HepG2 (cell line): ENCODE measurements around the gene SLC35B4. TPM values are rescaled to one million over a fixed set of nuclear protein-coding genes. Genes with fewer than 3 reads are reported as not detected.

Experiments used
- FOXA1 ChIP-seq, 2 experiments: fragments of 450-650 bp in 1 of 2; sonication (generic) in 1 of 2; formaldehyde crosslinking in 1 of 2; IDR thresholded peaks; 2 replicates each; pipeline versions ENCODE4 v1.4.0 to v1.6.1; 2016 to 2020; ENCODE audit warnings: missing genetic modification reagents in 1 of 2
- HMGXB4 ChIP-seq, 2 experiments: sonication (generic) in 1 of 2; formaldehyde crosslinking in 1 of 2; IDR thresholded peaks; 2 replicates each; pipeline versions ENCODE4 v1.4.0 to v1.6.1; 2018 to 2020; ENCODE audit warnings: missing genetic modification reagents in 2 of 2, borderline replicate concordance in 1 of 2, low read depth in 1 of 2, mild to moderate bottlenecking in 1 of 2, missing biosample characterization in 1 of 2
- PLRG1 ChIP-seq: fragments of 450-650 bp; conservative IDR thresholded peaks from 2 replicates; pipeline ENCODE4 v1.6.1; 2016
- SALL1 ChIP-seq: sonication (generic); formaldehyde crosslinking; IDR thresholded peaks from 2 replicates; pipeline ENCODE4 v1.8.0; 2022; ENCODE audit warnings: mild to moderate bottlenecking, missing genetic modification reagents
- SMC3 ChIP-seq: IDR thresholded peaks from 2 replicates; pipeline ENCODE4 v1.6.1; 2011; ENCODE audit warnings: low read length, improper control_type of control experiment
- TAF1 ChIP-seq: sonication (generic); formaldehyde crosslinking; IDR thresholded peaks from 2 replicates; pipeline ENCODE4 v1.4.0; 2020; ENCODE audit warnings: missing genetic modification reagents
- UBTF ChIP-seq: sonication (generic); formaldehyde crosslinking; IDR thresholded peaks from 2 replicates; pipeline ENCODE4 v1.4.0; 2020; ENCODE audit warnings: mild to moderate bottlenecking, missing genetic modification reagents
- ZBTB34 ChIP-seq: sonication (generic); formaldehyde crosslinking; IDR thresholded peaks from 2 replicates; pipeline ENCODE4 v1.8.0; 2022; ENCODE audit warnings: mild to moderate bottlenecking, missing genetic modification reagents
- ZNF24 ChIP-seq: fragments of 450-650 bp; IDR thresholded peaks from 2 replicates; pipeline ENCODE4 v1.6.1; 2017; ENCODE audit warnings: antibody characterized with exemption, mild to moderate bottlenecking
- ZNF296 ChIP-seq: sonication (generic); formaldehyde crosslinking; conservative IDR thresholded peaks from 2 replicates; pipeline ENCODE4 v1.5.0; 2020; ENCODE audit warnings: mild to moderate bottlenecking, missing genetic modification reagents
- ZNF563 ChIP-seq: sonication (generic); formaldehyde crosslinking; IDR thresholded peaks from 2 replicates; pipeline ENCODE4 v1.8.0; 2022; ENCODE audit warnings: mild to moderate bottlenecking, moderate library complexity, missing genetic modification reagents
- ZNF709 ChIP-seq: sonication (generic); formaldehyde crosslinking; IDR thresholded peaks from 2 replicates; pipeline ENCODE4 v1.5.0; 2020; ENCODE audit warnings: mild to moderate bottlenecking, missing genetic modification reagents
- ZNF800 ChIP-seq: sonication (generic); formaldehyde crosslinking; IDR thresholded peaks from 2 replicates; pipeline ENCODE4 v1.4.0; 2020; ENCODE audit warnings: missing genetic modification reagents
- polyA plus RNA-seq, 8 experiments: library from polyadenylated mRNA; depleted of rRNA in 3 of 8; stranded (reverse) in 7 of 8; unstranded in 1 of 8; fragments of >200 nt; fragmentation: Illumina TruSeq in 4 of 8; extraction: Trizol in 4 of 8; gene quantifications; 2 replicates each; pipeline versions ENCODE4 v1.2.1 to v1.2.3, GENCODE V29; 2011 to 2016; ENCODE audit warnings: low read depth in 4 of 8, missing spikeins in 1 of 8, mixed read lengths in 1 of 8; ENCODE audit not compliant: insufficient read depth in 1 of 8
- total RNA-seq, 5 experiments: library from RNA; depleted of rRNA; stranded (reverse); fragments of >200 nt; fragmentation: Illumina TruSeq; extraction: Trizol; gene quantifications; 2 replicates each; pipeline ENCODE4 v1.2.3, GENCODE V29; 2016; ENCODE audit warnings: low read depth in 1 of 5
- TF ChIP-seq, protein P1 (sequence below): sonication (generic); formaldehyde crosslinking; IDR thresholded peaks from 2 replicates; pipeline ENCODE4 v1.8.0; 2022; ENCODE audit warnings: missing genetic modification reagents, mild to moderate bottlenecking, moderate library complexity, borderline replicate concordance
- TF ChIP-seq, protein P2 (sequence below): sonication (generic); formaldehyde crosslinking; conservative IDR thresholded peaks from 2 replicates; pipeline ENCODE4 v1.5.0; 2020; ENCODE audit warnings: missing genetic modification reagents

Gene SLC35B4
- total and polyA plus RNA-seq, 2 of the 13 experiments (the other 11 are each of a cell fraction or from before 2014, with no cell fraction given), result 17.1 to 17.8 TPM

DNA sequence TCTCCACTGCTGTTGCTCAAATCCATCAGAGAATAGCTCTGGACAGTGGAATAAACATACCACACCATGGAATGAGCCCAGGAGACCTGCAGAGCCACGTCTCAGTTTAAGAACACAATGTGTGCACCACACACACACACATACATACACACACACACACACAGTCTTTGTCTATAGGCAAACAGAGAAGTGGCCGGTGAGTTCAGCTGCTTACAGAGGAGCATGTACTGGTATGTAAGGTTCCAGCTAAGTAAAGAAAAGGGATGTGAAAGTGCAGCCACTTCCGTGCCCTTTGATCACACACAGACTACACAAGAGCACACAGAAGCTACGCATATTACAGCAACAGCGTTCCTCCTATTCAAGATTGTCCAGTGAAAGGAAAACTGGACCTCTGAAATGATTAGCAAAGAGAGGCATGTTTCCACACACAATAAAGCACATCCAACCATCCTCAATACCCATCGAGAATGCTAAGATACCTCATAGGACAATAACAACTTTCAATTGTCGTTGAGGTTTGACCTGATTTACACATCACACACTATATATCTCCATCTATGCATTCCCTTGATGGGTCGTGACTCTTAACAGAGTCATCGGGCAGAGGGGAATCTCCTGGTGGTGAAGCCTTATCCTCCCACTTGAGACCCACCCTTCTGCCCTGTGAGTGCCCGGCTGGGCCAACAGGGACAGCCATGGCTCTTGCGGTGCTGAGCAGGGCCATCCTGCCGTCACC lies 23.6 kb downstream of the SLC35B4 start (continued):
- peak; percentile 27; the same call in 1 of the 2 replicates for TF ChIP-seq UBTF
- no peak for TF ChIP-seq PLRG1
- TF ChIP-seq HMGXB4 (CRISPR knock-in tag; IDR thresholded peaks at IDR 0.05; ENCODE audit: borderline replicate concordance in 1 of 2, low read depth in 1 of 2), result 0 out of 4 replicates have a peak, but pooled peaks of 1 of the 2 experiments have one; percentile 25
- TF ChIP-seq SMC3, result 0 out of 2 replicates have a peak, but pooled peaks have one; percentile 2
- TF ChIP-seq TAF1, result no peak
- TF ChIP-seq, protein P1, sequence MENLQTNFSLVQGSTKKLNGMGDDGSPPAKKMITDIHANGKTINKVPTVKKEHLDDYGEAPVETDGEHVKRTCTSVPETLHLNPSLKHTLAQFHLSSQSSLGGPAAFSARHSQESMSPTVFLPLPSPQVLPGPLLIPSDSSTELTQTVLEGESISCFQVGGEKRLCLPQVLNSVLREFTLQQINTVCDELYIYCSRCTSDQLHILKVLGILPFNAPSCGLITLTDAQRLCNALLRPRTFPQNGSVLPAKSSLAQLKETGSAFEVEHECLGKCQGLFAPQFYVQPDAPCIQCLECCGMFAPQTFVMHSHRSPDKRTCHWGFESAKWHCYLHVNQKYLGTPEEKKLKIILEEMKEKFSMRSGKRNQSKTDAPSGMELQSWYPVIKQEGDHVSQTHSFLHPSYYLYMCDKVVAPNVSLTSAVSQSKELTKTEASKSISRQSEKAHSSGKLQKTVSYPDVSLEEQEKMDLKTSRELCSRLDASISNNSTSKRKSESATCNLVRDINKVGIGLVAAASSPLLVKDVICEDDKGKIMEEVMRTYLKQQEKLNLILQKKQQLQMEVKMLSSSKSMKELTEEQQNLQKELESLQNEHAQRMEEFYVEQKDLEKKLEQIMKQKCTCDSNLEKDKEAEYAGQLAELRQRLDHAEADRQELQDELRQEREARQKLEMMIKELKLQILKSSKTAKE (CRISPR knock-in tag), result no peak
- no peak for TF ChIP-seq ZNF563 (CRISPR knock-in tag)
- no peak for TF ChIP-seq ZNF296 (CRISPR knock-in tag)
- TF ChIP-seq SALL1 (CRISPR knock-in tag), result peak; percentile 86
- TF ChIP-seq ZNF709 (CRISPR knock-in tag), result no peak
- no peak for TF ChIP-seq ZBTB34 (CRISPR knock-in tag)
- TF ChIP-seq, protein P2, sequence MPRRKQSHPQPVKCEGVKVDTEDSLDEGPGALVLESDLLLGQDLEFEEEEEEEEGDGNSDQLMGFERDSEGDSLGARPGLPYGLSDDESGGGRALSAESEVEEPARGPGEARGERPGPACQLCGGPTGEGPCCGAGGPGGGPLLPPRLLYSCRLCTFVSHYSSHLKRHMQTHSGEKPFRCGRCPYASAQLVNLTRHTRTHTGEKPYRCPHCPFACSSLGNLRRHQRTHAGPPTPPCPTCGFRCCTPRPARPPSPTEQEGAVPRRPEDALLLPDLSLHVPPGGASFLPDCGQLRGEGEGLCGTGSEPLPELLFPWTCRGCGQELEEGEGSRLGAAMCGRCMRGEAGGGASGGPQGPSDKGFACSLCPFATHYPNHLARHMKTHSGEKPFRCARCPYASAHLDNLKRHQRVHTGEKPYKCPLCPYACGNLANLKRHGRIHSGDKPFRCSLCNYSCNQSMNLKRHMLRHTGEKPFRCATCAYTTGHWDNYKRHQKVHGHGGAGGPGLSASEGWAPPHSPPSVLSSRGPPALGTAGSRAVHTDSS (CRISPR knock-in tag), result no peak
- TF ChIP-seq ZNF800 (CRISPR knock-in tag), result no peak
- TF ChIP-seq ZNF24, result no peak
- TF ChIP-seq FOXA1 (IDR thresholded peaks at IDR 0.05), result peak; percentile 82
- peak; percentile 84 for TF ChIP-seq FOXA1 (CRISPR knock-in tag; IDR thresholded peaks at IDR 0.05)
